GM19372 (cell line): ENCODE data around the gene WDR55.
"Not testable (repeated sequence)": the region's sequence is repeated elsewhere in the genome, so short reads cannot be mapped to it uniquely, and the experiment has no call there.

ENCODE experiments used
- ATAC-seq: cut with Tn5 transposase; IDR thresholded peaks from one replicate; pipeline ENCODE4 v1.9.1; 2021; ENCODE audit warnings: mild to moderate bottlenecking, low read depth, moderate library complexity; ENCODE audit not compliant: unreplicated experiment

WDR55 gene

GRCh38 chr5:140642718-140643117, 22.0 kb upstream of the WDR55 start:
- ATAC-seq = no peak

- peak; percentile 33 for ATAC-seq
Measured at GRCh38 chr5:140647042-140647419, 17.7 kb upstream of the WDR55 start.

DNA sequence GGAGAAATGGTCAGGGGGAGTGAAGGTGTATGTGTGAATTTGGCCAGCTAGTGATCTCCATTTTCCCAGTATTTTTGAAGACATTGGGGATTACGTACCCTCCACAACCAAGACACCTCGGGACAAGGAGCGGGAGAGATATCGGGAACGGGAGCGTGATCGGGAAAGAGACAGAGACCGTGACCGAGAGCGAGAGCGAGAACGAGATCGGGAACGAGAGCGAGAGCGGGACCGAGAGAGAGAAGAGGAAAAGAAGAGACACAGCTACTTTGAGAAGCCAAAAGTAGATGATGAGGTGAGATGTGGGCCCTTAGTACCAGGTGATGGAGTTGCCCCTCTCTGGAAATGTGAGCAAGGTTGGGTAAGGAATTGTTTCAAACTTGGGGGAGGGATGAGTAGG, 5.8 kb upstream of the WDR55 start:
- no peak for ATAC-seq

- not testable (repeated sequence) for ATAC-seq
Measured at GRCh38 chr5:140660371-140660770, 4.3 kb upstream of the WDR55 start.

DNA sequence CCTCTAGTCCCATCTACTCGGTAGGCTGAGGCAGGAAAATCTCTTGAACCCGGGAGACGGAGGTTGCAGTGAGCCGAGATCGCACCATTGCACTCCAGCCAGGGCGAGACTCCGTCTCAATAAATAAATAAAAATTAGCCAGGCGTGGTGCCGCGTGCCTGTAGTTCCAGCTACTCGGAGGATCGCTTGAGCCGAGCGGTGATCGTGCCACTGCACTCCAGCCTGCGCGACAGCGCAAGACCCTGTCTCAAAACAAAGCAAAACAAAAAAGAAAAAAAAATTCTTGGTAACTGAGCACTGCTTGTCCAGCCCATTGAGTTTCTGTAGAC, 710 bp upstream of the WDR55 start:
- no peak for ATAC-seq

DNA sequence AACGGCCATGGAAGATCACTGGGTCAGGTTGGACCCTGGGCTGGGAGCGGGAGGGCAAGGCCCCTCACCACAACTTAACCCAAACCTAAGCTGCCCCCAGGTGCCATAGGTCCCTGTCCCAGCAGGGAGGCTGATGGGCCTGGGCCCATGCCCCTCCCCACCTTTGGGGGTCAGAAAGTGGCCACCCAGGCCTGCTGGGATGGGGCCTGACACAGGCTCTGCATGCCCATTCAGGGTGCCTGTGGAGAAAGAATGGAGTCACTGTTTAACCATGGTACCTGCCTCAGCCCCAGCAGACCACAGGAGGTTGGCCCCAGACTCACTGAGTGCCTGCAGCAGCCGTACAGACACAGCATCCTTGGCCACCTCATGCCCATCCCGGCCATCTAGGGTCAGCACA, 6.3 kb downstream of the WDR55 start:
- not testable (repeated sequence) for ATAC-seq

DNA sequence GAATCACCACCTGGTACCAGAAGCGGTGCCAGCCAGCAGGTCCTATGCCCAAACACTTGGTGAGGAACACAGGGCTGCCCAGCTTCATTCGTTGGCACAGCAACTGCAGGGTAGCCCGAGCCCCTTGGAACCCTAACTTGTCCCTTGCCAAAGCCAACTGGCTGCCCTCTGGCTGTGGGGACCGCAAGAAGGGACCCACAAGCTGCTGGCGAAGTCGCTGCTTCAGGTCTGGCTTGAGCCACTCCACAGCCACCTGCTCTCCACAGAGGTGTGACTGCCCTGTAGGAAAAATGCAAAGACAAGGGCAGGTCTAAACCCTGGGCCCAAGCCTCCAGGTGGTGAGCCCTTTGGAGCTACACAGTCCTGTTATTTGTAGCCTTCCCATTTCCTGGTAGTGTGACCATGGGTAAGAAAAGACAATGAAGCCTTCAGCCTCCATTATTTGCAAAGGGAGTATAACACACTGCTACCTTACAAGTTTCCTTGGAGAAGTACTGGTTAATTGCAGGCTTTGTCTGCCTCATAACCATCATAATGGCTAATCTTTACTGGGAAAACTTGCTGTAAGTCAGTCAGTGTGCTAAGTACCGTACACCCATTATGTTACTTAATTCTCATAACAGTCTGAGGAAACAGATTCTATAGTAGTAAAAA, 6.9 kb downstream of the WDR55 start:
- ATAC-seq = no peak

DNA sequence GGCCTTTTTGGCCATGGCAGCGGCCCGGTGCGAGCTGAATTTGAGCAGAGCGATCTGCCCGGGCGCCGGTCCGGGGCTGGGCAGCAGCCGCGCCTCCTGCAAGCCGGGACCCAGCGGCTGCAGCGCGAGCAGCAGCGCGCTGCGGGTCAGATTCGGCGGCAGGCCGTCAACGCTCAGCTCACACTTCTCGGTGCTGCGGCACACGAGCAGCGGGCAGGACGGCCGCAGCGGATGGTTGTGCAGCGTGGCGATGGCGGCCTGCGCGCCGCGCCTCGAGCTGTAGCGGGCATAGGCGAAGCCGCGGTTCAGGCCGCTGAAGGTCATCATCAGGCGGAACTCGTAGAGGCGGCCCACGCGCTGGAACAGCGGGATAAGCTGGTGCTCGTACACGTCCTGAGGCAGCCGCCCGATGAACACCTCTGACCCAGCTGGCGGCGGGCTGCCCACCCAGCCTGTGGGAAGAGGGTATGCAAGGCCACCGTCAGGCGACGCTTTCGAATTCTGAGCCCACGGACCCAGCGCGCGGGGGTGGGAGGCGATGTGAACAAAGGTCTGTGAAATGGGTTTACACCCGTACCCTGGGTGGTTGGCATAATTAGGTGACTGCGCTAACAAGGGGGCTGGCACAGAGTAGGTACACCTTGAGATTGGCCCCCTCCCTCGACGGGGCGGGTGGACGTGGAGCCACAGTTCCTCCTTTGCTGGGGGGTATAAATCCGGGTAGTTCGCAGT, 7.9 kb downstream of the WDR55 start:
- ATAC-seq = no peak

DNA sequence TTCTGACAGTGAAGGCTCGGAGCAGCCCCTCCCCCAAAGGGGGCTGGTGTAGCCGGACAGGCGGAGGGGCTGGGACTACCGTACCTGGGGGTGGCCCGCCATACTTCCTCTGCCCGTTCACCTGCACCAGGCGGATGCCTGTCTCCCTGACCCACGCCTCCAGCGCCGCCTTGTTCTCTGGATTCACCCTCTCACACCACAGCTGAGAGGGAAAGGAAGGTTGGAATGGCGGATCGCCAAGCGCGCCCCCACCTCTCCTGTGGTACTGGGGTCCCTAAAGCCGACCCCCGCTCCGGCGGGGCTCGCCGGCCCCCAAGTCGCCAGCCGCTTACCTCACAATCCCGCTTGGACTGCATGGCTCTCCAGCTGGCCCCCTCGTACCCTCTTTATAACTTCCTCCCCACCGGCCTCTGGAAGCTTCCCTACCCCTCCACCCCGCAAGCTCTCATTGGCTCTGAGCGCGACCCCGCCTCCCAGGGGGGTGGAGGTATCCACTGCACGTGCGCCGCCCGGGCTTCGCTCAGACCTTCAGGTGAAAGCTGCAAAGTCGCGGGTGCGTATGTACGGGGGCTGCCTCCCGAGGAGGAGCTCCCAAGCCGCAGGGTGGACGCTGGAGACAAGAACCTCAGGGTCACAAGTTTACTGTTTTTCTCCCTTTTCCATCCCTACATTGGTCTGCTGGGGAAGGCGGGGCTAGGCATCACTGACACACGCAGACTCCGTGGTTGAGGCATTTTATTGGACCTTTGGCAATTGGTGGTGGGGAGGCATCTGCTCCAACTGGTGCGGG, 8.7 kb downstream of the WDR55 start, which contains the start of gene DND1:
TSS of gene DND1 (minus strand) at position 390 of the 790 bp plus-strand sequence. CDS start at position 356, 34 bp downstream.
- no peak for ATAC-seq

DNA sequence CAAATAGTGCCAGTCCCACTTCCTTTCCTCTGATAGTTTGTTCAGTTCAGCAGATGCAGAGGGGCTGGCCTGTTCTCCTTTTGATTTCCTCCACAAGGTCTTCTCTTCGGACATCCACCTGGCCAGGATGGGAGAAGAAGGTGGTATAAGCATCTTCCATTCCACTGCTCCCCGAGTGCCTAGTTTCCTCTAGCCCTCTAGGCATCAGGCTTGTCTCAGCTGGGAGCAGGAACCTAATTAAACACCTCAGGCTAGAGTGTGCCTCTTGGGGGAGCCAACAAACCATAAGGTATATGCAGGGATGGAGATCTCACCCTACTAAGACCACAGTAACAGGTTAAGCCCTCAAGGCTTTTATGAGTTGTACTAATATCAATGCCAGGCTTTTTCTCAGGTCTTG, 9.5 kb downstream of the WDR55 start:
- no peak for ATAC-seq

GRCh38 chr5:140674629-140675028, 9.9 kb downstream of the WDR55 start:
- no peak for ATAC-seq

GRCh38 chr5:140677947-140678346, 13.2 kb downstream of the WDR55 start:
- no peak for ATAC-seq

DNA sequence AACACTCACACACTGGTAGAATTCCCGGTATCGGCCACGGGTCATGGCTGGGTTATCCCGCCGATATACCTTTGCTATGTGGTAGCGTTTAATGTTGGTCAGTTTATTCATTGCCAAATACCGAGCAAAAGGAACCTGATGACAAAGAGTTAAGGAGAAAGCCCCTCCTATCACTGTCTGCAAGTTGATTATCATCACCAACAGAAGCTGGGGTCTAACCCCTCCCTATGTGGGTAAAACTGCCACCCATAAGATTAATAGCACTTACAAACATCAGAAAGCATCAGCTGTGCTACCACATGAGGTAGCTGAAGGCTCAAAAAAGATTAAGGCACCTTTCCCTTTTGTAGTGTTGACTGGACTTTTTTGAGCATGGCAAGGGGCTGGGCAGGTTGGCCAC, 14.3 kb downstream of the WDR55 start:
- no peak for ATAC-seq

DNA sequence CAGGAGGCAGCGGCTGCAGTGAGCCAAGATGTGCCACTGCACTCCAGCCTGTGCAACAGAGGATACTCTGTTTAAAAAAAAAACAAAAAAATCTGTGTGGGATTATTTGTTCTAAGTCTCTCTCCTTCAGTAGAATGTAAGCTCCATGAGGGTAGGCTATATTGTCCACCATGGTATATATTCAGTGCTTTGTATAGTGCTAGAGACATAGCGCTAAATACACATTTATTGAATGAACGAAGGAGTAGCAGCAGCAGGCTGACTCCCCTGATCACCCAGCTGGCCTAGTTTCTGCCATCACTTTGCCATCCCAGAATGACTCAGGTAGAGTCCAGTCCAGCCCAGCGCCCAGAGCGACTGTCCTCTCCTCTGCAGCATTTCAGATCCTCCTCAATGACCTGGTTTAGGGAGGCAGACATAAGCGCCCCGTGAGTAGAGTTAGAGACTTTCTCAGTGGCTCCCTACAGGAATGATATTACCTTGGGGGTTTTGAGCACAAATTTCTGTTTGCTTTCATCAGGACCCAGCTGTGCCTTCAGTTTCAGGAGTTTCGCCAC, 25.8 kb downstream of the WDR55 start:
- no peak for ATAC-seq

GRCh38 chr5:140690941-140691924, 26.5 kb downstream of the WDR55 start, which contains the start of the genes HARS1 and HARS2:
HARS1 (minus strand) TSS chr5:140691370; CDS start chr5:140691304, 66 bp downstream.
HARS2 (plus strand) TSS chr5:140691455; CDS start chr5:140691649, 194 bp downstream.
- ATAC-seq = peak; percentile 98

DNA sequence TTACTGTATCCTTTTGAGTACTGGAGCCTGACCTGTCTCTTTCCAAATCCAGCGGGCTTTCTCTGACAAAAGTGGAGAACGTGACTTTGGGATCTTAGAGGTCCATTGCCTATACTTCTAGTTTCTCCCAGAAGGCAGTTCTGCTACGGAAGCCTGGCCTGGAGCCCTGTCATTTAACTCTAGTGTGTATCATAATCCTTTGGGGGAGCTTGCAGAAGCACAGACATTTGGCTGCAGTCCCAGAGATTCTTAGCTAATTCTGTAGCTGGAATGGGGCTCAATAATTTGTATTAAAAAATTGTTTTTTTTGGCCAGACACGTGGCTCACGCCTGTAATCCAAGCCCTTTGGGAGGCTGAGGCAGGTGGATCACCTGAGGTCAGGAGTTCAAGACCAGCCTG, 29.6 kb downstream of the WDR55 start:
- ATAC-seq = no peak

DNA sequence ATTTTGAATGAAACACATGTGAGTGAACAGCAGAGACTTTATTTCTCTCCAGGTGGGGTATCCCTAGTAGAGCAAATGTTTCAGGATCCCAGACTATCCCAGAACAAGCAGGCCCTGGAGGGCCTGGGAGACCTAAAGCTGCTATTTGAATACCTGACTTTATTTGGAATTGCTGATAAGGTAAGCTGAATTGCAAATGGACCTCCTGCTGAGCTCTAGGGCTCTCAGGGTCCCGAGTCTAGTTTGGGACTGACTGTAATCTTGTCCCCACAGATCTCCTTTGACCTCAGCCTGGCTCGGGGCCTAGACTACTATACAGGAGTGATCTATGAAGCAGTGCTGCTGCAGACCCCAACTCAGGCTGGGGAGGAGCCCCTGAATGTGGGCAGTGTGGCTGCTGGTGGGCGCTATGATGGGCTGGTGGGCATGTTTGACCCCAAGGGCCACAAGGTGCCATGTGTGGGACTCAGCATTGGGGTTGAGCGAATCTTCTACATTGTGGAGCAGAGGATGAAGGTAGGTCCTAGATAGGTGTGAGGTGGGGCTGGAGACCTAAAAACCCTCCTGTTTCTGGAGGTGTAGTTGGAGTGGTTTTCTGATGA, 32.3 kb downstream of the WDR55 start:
- ATAC-seq = no peak

DNA sequence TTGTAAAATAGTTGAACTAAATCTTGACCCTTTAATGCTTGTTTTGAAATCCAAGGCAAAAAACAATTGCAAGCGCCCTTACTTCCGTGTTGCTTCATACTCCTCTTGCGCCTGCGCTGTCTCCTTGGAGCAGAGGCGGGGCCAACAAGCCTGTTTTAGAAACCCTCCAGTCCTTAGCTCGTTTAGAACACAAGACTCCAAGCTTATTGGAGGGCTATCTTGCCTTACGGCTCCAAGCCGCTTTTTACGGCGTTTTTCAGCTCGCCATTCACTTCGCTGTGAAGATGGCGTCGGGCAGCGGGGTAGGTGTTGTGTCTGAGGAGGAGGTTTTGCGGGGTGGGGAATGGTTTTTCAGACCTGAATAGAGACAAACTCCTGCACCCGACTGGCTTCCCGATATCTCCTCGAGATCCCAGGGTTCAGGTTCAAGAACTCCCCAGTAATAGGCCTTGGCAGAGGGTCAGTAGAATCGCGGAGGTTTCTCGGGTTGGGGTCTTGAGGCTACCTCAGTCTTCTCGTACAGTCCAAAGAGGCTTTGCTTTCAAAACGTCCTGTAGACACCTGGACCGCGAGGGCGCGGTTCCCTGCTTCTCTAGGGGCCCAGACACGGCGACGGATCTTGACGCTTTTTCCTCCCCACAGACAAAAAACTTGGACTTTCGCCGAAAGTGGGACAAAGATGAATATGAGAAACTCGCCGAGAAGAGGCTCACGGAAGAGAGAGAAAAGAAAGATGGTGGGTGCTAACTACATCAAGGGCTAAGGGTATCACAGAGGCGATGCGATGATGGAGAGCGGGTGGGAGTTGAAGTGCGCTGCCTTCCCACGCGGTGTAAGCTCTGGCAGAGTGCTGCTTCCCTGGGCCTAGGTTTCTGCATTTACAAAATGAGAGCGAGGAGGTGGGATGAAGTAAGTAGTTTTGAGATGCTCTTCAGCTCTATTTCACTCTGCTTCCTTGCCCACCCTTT, 35.8 kb downstream of the WDR55 start, which contains the start of gene ZMAT2:
TSS of gene ZMAT2 (plus strand) at position 271 of the 968 bp plus-strand sequence. CDS start at position 285, 14 bp downstream.
- peak; percentile 98 for ATAC-seq
